MCF 10A (cell line): Measurements from ENCODE around the gene BET1L. TPM values are rescaled to one million over a fixed set of nuclear protein-coding genes. Genes with fewer than 3 reads are reported as not detected.
A peak's percentile ranks its signal among the peaks of the same experiment; 100 is the strongest.
"Not testable (repeated sequence)": the region's sequence is repeated elsewhere in the genome, so short reads cannot be mapped to it uniquely, and the experiment has no call there.

Source experiments
- BruUV-seq: library from RNA; stranded (reverse); fragments of 400-500 nt; replicated peaks from 2 replicates; lab custom pipeline; 2021; lab: Mats Ljungman, UMichigan
- CTCF ChIA-PET: fragments of 300-600 bp; sonication (Branson Sonifier 250); formaldehyde crosslinking; extraction: SDS; loops from one replicate; lab custom pipeline; 2021; ENCODE audit warnings: antibody characterized with exemption, inconsistent platforms; lab: Yijun Ruan, JAX
- POLR2A ChIA-PET: fragments of 300-600, 350-650 bp; sonication (Branson Sonifier 250); formaldehyde crosslinking; extraction: SDS; loops from one replicate; lab custom pipeline; 2020; ENCODE audit warnings: antibody characterized with exemption, inconsistent platforms; lab: Yijun Ruan, JAX
- DNase-seq: peaks from one replicate; pipeline ENCODE4 v3.0.0-alpha.2; 2018; ENCODE audit not compliant: unreplicated experiment
- H3K27ac Mint-ChIP-seq: one replicate; pipeline ENCODE4 v1.8.0; 2022; ENCODE audit warnings: mild to moderate bottlenecking, low read depth, mixed read lengths; ENCODE audit not compliant: unreplicated experiment
- H3K27me3 Mint-ChIP-seq: one replicate; pipeline ENCODE4 v1.8.0; 2022; ENCODE audit warnings: mixed read lengths; ENCODE audit not compliant: insufficient read depth, unreplicated experiment
- H3K36me3 Mint-ChIP-seq: one replicate; pipeline ENCODE4 v1.8.0; 2022; ENCODE audit warnings: mild to moderate bottlenecking, moderate library complexity, mixed read lengths; ENCODE audit not compliant: insufficient read depth, unreplicated experiment
- H3K4me1 Mint-ChIP-seq: one replicate; pipeline ENCODE4 v1.8.0; 2022; ENCODE audit warnings: mixed read lengths; ENCODE audit not compliant: insufficient read depth, unreplicated experiment
- H3K4me3 Mint-ChIP-seq: one replicate; pipeline ENCODE4 v1.8.0; 2022; ENCODE audit warnings: mild to moderate bottlenecking, moderate library complexity, mixed read lengths; ENCODE audit not compliant: unreplicated experiment
- H3K9me3 Mint-ChIP-seq: one replicate; pipeline ENCODE4 v1.8.0; 2022; ENCODE audit warnings: mixed read lengths; ENCODE audit not compliant: unreplicated experiment
- intact Hi-C: fragments of 100-400 bp; cut with micrococcal nuclease; formaldehyde crosslinking; loops from 2 replicates; pipeline ENCODE4 v1.14.1; 2022
- total RNA-seq: library from RNA; stranded (reverse); gene quantifications from 2 replicates; pipeline ENCODE4 v1.2.3, GENCODE V29; 2022
- TF ChIP-seq, protein P1 (sequence below): fragments of 200-600 bp; IDR thresholded peaks from one replicate; pipeline ENCODE4 v1.8.0; 2022; ENCODE audit warnings: antibody characterized with exemption, mild to moderate bottlenecking; ENCODE audit not compliant: unreplicated experiment

Gene BET1L
- total RNA-seq, 1 experiment from 2014 or later = 65.3 TPM

DNA sequence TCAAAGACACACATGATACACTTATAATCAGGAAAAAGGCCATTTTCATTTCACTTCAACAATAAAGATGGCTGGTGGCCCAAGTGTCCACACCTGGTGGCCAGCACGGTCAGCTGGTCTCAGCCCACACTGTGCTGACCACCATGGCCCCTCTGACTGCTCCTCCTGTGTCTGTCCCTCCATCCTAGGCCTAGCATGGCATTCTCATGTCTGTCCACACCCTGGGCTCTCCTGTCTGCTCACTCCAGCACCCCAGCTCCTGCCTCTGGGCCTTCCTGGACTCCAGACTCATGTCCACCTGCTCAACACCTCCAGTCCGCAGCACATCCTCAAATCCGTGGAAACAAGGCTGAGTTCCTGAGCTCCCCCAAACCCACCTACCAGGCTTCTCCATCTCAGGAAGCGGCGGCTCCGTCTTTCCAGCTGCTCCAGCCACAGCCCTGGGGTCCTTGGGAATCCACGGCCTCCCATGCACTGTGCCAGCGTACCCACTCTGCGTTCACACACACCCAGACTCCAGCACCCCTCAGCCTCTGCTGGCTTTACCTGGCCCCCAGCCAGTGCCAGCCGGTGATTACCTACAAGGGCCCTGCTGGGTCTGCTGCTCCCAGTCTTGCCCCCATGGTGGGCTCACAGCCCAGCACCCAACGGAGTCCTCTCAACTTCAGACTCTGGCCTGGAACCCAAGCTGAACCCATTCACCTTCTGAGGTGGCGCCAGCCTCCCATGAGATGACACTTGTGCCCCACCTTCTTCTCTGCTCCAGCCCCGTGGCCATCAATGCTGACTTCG is 15.0 kb upstream of the BET1L start:
- H3K9me3 Mint-ChIP-seq = no peaks in the 10 kb centered on the region
- H3K4me1 Mint-ChIP-seq = peaks cover 19% of the 10 kb centered on the region
- peaks cover 29% of the 10 kb centered on the region for H3K36me3 Mint-ChIP-seq
- H3K27me3 Mint-ChIP-seq = no peaks in the 10 kb centered on the region
- no peak overlapping the region for H3K4me3 Mint-ChIP-seq
- DNase-seq = no peak
- POLR2A ChIA-PET = interaction anchor here (1.0 to 1.4 kb wide), 2 partner anchors 10 to 15 kb away, joined by 3 to 4 read pairs; partner anchors contain the start of genes BET1L and RIC8A
- TF ChIP-seq, protein P1, sequence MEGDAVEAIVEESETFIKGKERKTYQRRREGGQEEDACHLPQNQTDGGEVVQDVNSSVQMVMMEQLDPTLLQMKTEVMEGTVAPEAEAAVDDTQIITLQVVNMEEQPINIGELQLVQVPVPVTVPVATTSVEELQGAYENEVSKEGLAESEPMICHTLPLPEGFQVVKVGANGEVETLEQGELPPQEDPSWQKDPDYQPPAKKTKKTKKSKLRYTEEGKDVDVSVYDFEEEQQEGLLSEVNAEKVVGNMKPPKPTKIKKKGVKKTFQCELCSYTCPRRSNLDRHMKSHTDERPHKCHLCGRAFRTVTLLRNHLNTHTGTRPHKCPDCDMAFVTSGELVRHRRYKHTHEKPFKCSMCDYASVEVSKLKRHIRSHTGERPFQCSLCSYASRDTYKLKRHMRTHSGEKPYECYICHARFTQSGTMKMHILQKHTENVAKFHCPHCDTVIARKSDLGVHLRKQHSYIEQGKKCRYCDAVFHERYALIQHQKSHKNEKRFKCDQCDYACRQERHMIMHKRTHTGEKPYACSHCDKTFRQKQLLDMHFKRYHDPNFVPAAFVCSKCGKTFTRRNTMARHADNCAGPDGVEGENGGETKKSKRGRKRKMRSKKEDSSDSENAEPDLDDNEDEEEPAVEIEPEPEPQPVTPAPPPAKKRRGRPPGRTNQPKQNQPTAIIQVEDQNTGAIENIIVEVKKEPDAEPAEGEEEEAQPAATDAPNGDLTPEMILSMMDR = no peak
- peak overlapping the region; percentile 17 for H3K27ac Mint-ChIP-seq
- CTCF ChIA-PET = no interaction called here
- intact Hi-C loops = no loop called here
- no TSS peak for BruUV-seq

DNA sequence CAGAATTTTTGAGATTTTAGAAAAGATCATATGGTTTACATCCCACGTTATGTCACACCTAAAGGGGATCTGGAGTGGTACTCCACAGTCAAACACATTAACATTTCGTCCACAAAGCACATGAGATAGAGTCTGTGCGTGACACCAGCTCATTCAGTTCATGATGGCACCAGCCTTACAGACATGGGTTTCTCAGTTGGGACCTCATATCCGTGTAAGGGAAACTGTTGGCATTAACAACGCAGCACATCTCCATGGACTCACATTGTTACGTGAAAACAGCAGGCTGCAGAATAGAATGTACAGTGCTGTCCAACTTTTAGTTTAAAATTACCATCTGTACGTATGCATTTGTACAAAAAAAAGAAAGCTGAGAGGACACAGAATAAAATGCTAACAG is 14.3 kb upstream of the BET1L start:
- Mint-ChIP-seq H3K27ac (no peak overlapping the region), H3K36me3 (peaks cover 29% of the 10 kb centered on the region), H3K9me3 (no peaks in the 10 kb centered on the region), H3K4me3 (no peak overlapping the region), H3K4me1 (peaks cover 19% of the 10 kb centered on the region), H3K27me3 (no peaks in the 10 kb centered on the region)
- intact Hi-C loops = no loop called here
- no peak for DNase-seq
- no TSS peak for BruUV-seq
- TF ChIP-seq, protein P1 = no peak
- POLR2A ChIA-PET = interaction anchor here (0.9 to 1.0 kb wide), 2 partner anchors 13 to 14 kb away, joined by 3 read pairs; partner anchors contain the start of genes BET1L and RIC8A
- CTCF ChIA-PET = no interaction called here

DNA sequence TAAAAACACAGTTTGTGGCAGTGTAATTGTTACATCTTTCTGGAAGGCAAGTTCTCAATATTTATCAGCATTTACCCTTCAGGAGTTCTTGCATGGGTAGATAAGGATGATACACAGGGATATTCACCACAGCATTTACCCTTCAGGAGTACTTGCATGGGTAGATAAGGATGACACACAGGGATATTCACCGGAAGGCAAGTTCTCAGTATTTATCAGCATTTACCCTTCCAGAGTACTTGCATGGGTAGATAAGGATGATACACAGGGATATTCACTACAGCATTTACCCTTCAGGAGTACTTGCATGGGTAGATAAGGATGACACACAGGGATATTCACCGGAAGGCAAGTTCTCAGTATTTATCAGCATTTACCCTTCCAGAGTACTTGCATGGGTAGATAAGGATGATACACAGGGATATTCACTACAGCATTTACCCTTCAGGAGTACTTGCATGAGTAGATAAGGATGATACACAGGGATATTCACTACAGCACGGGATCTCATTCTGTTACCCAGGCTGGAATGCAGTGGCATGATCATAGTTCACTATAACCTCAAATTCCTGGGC is 13.5 kb upstream of the BET1L start:
- Mint-ChIP-seq H3K4me1 (peaks cover 15% of the 10 kb centered on the region), H3K36me3 (peaks cover 29% of the 10 kb centered on the region)
- BruUV-seq, intact Hi-C loops, H3K27ac Mint-ChIP-seq, DNase-seq, CTCF ChIA-PET, H3K27me3 Mint-ChIP-seq, H3K9me3 Mint-ChIP-seq, H3K4me3 Mint-ChIP-seq: not testable (repeated sequence)
- POLR2A ChIA-PET = interaction anchor here (0.9 to 1.0 kb wide), 2 partner anchors 13 to 14 kb away, joined by 3 read pairs; partner anchors contain the start of genes BET1L and RIC8A

DNA sequence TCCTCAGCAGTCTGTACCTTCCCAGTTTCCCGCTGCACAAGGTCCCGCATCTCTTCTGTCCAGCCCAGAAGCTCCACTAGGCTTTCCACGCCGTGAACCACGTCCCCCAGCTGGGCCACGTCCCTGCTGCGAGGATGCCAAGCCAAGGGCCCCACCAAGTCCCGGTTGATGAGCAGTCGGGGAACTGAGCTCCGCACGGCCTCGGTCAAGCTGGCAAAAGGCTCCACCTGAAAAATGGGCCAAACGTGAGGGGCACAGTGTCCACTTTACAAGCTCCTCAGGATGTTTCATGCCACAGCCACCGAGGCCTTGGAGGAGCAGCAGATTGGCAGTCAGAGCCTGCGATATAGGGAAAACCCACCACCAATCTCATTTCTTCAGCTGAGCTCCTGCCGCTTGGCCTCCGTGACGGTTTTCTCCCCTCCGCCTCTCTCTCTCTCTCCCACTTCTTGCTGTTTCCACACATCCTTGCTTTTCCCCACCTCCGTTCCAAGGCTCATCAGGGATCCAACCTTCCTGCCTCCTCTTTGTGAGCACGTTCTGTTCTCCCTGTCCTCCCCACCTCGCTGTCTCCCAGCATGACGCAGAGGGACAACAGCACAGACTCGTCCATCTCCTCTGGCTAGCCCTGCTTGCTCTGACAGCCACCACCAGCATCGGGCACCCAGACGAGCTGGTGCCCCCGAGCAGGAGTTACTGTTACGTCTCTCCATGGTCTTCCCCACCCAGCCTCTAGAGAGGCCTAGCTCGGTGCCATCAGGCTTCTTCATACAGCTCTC is 11.8 kb upstream of the BET1L start:
- H3K9me3 Mint-ChIP-seq = no peaks in the 10 kb centered on the region
- peaks cover 9% of the 10 kb centered on the region for H3K4me1 Mint-ChIP-seq
- no peak overlapping the region for H3K27ac Mint-ChIP-seq
- intact Hi-C loops = no loop called here
- BruUV-seq = no TSS peak
- TF ChIP-seq, protein P1 = no peak
- DNase-seq = no peak
- peaks cover 33% of the 10 kb centered on the region for H3K36me3 Mint-ChIP-seq
- no peaks in the 10 kb centered on the region for H3K27me3 Mint-ChIP-seq
- no peak overlapping the region for H3K4me3 Mint-ChIP-seq
- POLR2A ChIA-PET = interaction anchor here (0.6 to 1.3 kb wide), 5 partner anchors 10 to 530 kb away, joined by 3 to 5 read pairs (median 3); partner anchors contain the start of genes BET1L, PTDSS2 and RIC8A
- CTCF ChIA-PET = interaction anchor here (0.8 to 0.9 kb wide), 2 partner anchors 10 to 32 kb away, joined by 4 to 6 read pairs; no protein-coding TSS in a partner anchor
